ENCODE measurements around the gene ADORA2A. TPM values are rescaled to one million over a fixed set of nuclear protein-coding genes. Genes with fewer than 3 reads are reported as not detected.
A peak's percentile ranks its signal among the peaks of the same experiment; 100 is the strongest.

Gene ADORA2A
- total RNA-seq, 1 donor from 2014 or later, result under 0.01 TPM

GRCh38 chr22:24392218-24392931 lies 35.0 kb upstream of the ADORA2A start:
- no peak for FAIRE-seq
- Histone ChIP-seq H3K4me3 (ENCODE audit: low read depth, low read length) (no peak overlapping the region), H3K27me3 (ENCODE audit: control insufficient read depth, insufficient read depth, low read length) (no peaks in the 10 kb centered on the region), H3K36me3 (ENCODE audit: control insufficient read depth, insufficient read depth, low read length) (peaks cover 4% of the 10 kb centered on the region)
- TF ChIP-seq CTCF (IDR thresholded peaks at IDR 0.05; ENCODE audit: insufficient read depth, low read length, severe bottlenecking), result no peak
- DNase-seq (ENCODE audit: low read depth), result no peak

- H3K27me3 ChIP-seq (ENCODE audit: control insufficient read depth, insufficient read depth, low read length), result no peaks in the 10 kb centered on the region
- FAIRE-seq (peak; percentile 70), DNase-seq (ENCODE audit: low read depth) (peak; percentile 44)
- TF ChIP-seq CTCF (IDR thresholded peaks at IDR 0.05; ENCODE audit: insufficient read depth, low read length, severe bottlenecking), result no peak
- H3K36me3 ChIP-seq (ENCODE audit: control insufficient read depth, insufficient read depth, low read length), result peaks cover 4% of the 10 kb centered on the region
- H3K4me3 ChIP-seq (ENCODE audit: low read depth, low read length), result no peak overlapping the region
These were observed 34.3 kb upstream of the ADORA2A start for GRCh38 chr22:24393012-24393559.

GRCh38 chr22:24393848-24394247 lies 33.6 kb upstream of the ADORA2A start:
- DNase-seq (ENCODE audit: low read depth) (no peak), FAIRE-seq (no peak)
- no peak overlapping the region for H3K4me3 ChIP-seq (ENCODE audit: low read depth, low read length)
- H3K27me3 ChIP-seq (ENCODE audit: control insufficient read depth, insufficient read depth, low read length), result no peaks in the 10 kb centered on the region
- peaks cover 4% of the 10 kb centered on the region for H3K36me3 ChIP-seq (ENCODE audit: control insufficient read depth, insufficient read depth, low read length)
- no peak for TF ChIP-seq CTCF (IDR thresholded peaks at IDR 0.05; ENCODE audit: insufficient read depth, low read length, severe bottlenecking)

- H3K27me3 ChIP-seq (ENCODE audit: control insufficient read depth, insufficient read depth, low read length), result no peaks in the 10 kb centered on the region
- DNase-seq (ENCODE audit: low read depth) (no peak), FAIRE-seq (no peak)
- H3K4me3 ChIP-seq (ENCODE audit: low read depth, low read length), result no peak overlapping the region
- no peak for TF ChIP-seq CTCF (IDR thresholded peaks at IDR 0.05; ENCODE audit: insufficient read depth, low read length, severe bottlenecking)
- H3K36me3 ChIP-seq (ENCODE audit: control insufficient read depth, insufficient read depth, low read length), result peaks cover 4% of the 10 kb centered on the region
These were observed 33.1 kb upstream of the ADORA2A start for GRCh38 chr22:24394254-24394653.

- Histone ChIP-seq H3K36me3 (ENCODE audit: control insufficient read depth, insufficient read depth, low read length) (peaks cover 3% of the 10 kb centered on the region), H3K27me3 (ENCODE audit: control insufficient read depth, insufficient read depth, low read length) (no peaks in the 10 kb centered on the region), H3K4me3 (ENCODE audit: low read depth, low read length) (no peak overlapping the region)
- no peak for FAIRE-seq
- DNase-seq (ENCODE audit: low read depth), result no peak
- no peak for TF ChIP-seq CTCF (IDR thresholded peaks at IDR 0.05; ENCODE audit: insufficient read depth, low read length, severe bottlenecking)
These were observed 29.0 kb upstream of the ADORA2A start for GRCh38 chr22:24398409-24398808.

All from bronchial epithelial cell (primary cell).